ENCODE data around the gene VPS11.

The VPS11 gene

GRCh38 chr11:119121811-119122124 lies 54.1 kb downstream of the VPS11 start:
- no peak for DNase-seq (ENCODE audit: low read depth)

GRCh38 chr11:119125821-119126220 lies 58.2 kb downstream of the VPS11 start:
- DNase-seq (ENCODE audit: low read depth): no peak

- DNase-seq (ENCODE audit: low read depth): no peak
Observed at GRCh38 chr11:119126675-119127268, 59.2 kb downstream of the VPS11 start.

GRCh38 chr11:119130662-119131061 lies 63.0 kb downstream of the VPS11 start:
- no peak for DNase-seq (ENCODE audit: low read depth)

All from non-pigmented ciliary epithelial cell (primary cell).